GM19397 (cell line): ENCODE measurements around the gene PTGFR.

Experiments
- ATAC-seq: cut with Tn5 transposase; IDR thresholded peaks from one replicate; pipeline ENCODE4 v1.9.1; 2021; ENCODE audit warnings: mild to moderate bottlenecking, moderate library complexity; ENCODE audit not compliant: unreplicated experiment

Gene PTGFR

GRCh38 chr1:78490861-78491450 lies at the start of gene PTGFR:
Gene PTGFR (plus strand): TSS chr1:78490974. CDS start chr1:78492744, 1,770 bp downstream.
- ATAC-seq: no peak

GRCh38 chr1:78441921-78442320 lies 48.9 kb upstream of the PTGFR start:
- ATAC-seq: no peak

GRCh38 chr1:78447086-78447485 lies 43.7 kb upstream of the PTGFR start:
- ATAC-seq: no peak

GRCh38 chr1:78464449-78464891 lies 26.3 kb upstream of the PTGFR start:
- no peak for ATAC-seq

- no peak for ATAC-seq
These were observed 25.6 kb upstream of the PTGFR start for GRCh38 chr1:78465143-78465542.

GRCh38 chr1:78468521-78468920 lies 22.3 kb upstream of the PTGFR start:
- ATAC-seq: no peak

GRCh38 chr1:78469576-78469975 lies 21.2 kb upstream of the PTGFR start:
- ATAC-seq: no peak

- ATAC-seq: no peak
These were observed 18.7 kb upstream of the PTGFR start for GRCh38 chr1:78471890-78472620.

GRCh38 chr1:78472851-78473496 lies 17.8 kb upstream of the PTGFR start:
- no peak for ATAC-seq

- ATAC-seq: no peak
These were observed 16.7 kb upstream of the PTGFR start for GRCh38 chr1:78474092-78474491.

GRCh38 chr1:78475888-78476610 lies 14.7 kb upstream of the PTGFR start:
- ATAC-seq: no peak

- ATAC-seq: no peak
These were observed 6.9 kb upstream of the PTGFR start for GRCh38 chr1:78483903-78484302.

GRCh38 chr1:78491451-78492071 lies 787 bp downstream of the PTGFR start:
- no peak for ATAC-seq

- ATAC-seq: no peak
These were observed 1.7 kb downstream of the PTGFR start for GRCh38 chr1:78492386-78492950.

- ATAC-seq: no peak
These were observed 2.7 kb downstream of the PTGFR start for GRCh38 chr1:78493451-78493850.

- ATAC-seq: no peak
These were observed 6.4 kb downstream of the PTGFR start for GRCh38 chr1:78497201-78497600.

- ATAC-seq: no peak
These were observed 9.8 kb downstream of the PTGFR start for GRCh38 chr1:78500529-78500928.

- ATAC-seq: no peak
These were observed 10.4 kb downstream of the PTGFR start for GRCh38 chr1:78501203-78501602.

GRCh38 chr1:78511334-78511733 lies 20.6 kb downstream of the PTGFR start:
- no peak for ATAC-seq

GRCh38 chr1:78516716-78517115 lies 25.9 kb downstream of the PTGFR start:
- ATAC-seq: no peak

- no peak for ATAC-seq
These were observed 28.7 kb downstream of the PTGFR start for GRCh38 chr1:78519446-78519845.
